CD14-positive monocyte (primary cell): ENCODE measurements around the gene PBX3. TPM values are rescaled to one million over a fixed set of nuclear protein-coding genes. Genes with fewer than 3 reads are reported as not detected.

Experiments used
- DNase-seq, 3 donors: peaks; one replicate each; pipeline ENCODE4 v3.0.0-alpha.2; 2011 to 2022
- H2AFZ ChIP-seq: 2 replicates; pipeline ENCODE4 v1.6.0; 2012; ENCODE audit warnings: mild to moderate bottlenecking, low read depth, low read length, inconsistent platforms; ENCODE audit not compliant: insufficient read depth, poor library complexity, severe bottlenecking
- H3K27ac ChIP-seq, 2 donors: 1 replicate in 1 of 2; 2 replicates in 1 of 2; pipeline ENCODE4 v1.5.1; 2012 to 2013; ENCODE audit warnings: low read length in 2 of 2, control low read depth in 1 of 2, inconsistent platforms in 1 of 2, low read depth in 1 of 2, mild to moderate bottlenecking in 1 of 2
- H3K27me3 ChIP-seq, 2 donors: one replicate each; pipeline versions ENCODE4 v1.6.0 to v1.6.1; 2011 to 2013; ENCODE audit warnings: low read length in 2 of 2; ENCODE audit not compliant: control insufficient read depth in 2 of 2, insufficient read depth in 2 of 2
- H3K36me3 ChIP-seq, 2 donors: replicated peaks in 1 of 2; 1 replicate in 1 of 2; 2 replicates in 1 of 2; pipeline versions ENCODE4 v1.5.1 to v1.6.1; 2012 to 2013; ENCODE audit warnings: low read length in 2 of 2, control low read depth in 1 of 2, inconsistent platforms in 1 of 2, mild to moderate bottlenecking in 1 of 2; ENCODE audit not compliant: insufficient read depth in 2 of 2, control insufficient read depth in 1 of 2
- H3K4me1 ChIP-seq, 2 donors: 1 replicate in 1 of 2; 2 replicates in 1 of 2; pipeline versions ENCODE4 v1.5.1 to v1.6.1; 2012 to 2013; ENCODE audit warnings: low read length in 2 of 2, control low read depth in 1 of 2, inconsistent platforms in 1 of 2, mild to moderate bottlenecking in 1 of 2, moderate library complexity in 1 of 2; ENCODE audit not compliant: insufficient read depth in 2 of 2, control insufficient read depth in 1 of 2
- H3K4me2 ChIP-seq: replicated peaks from 2 replicates; pipeline ENCODE3; 2012; ENCODE audit warnings: low read length, moderate library complexity, mild to moderate bottlenecking; ENCODE audit not compliant: poor library complexity, severe bottlenecking; ENCODE audit errors: extremely low read depth
- H3K4me3 ChIP-seq, 3 experiments: fragments of 200-600 bp in 1 of 3; sonication (generic) in 1 of 3; replicated peaks in 1 of 3; 1 replicate in 2 of 3; 2 replicates in 1 of 3; pipeline ENCODE4 v1.5.1; 2011 to 2013; ENCODE audit warnings: low read length in 3 of 3, mild to moderate bottlenecking in 3 of 3, control low read depth in 2 of 3, low read depth in 2 of 3, inconsistent platforms in 1 of 3, moderate library complexity in 1 of 3
- H3K79me2 ChIP-seq: 2 replicates; pipeline ENCODE4 v1.6.0; 2012; ENCODE audit warnings: mild to moderate bottlenecking, control low read depth, inconsistent platforms, low read length, moderate library complexity; ENCODE audit not compliant: insufficient read depth
- H3K9ac ChIP-seq: 2 replicates; pipeline ENCODE4 v1.6.0; 2017; ENCODE audit warnings: low read length, mild to moderate bottlenecking; ENCODE audit not compliant: insufficient read depth, poor library complexity, severe bottlenecking
- H3K9me3 ChIP-seq, 2 donors: replicated peaks in 1 of 2; 1 replicate in 1 of 2; 2 replicates in 1 of 2; pipeline versions ENCODE4 v1.5.1 to v1.6.1; 2012 to 2013; ENCODE audit warnings: low read length in 2 of 2, control low read depth in 1 of 2; ENCODE audit not compliant: control insufficient read depth in 1 of 2, insufficient read depth in 1 of 2
- H4K20me1 ChIP-seq: 2 replicates; pipeline ENCODE4 v1.6.0; 2012; ENCODE audit warnings: mild to moderate bottlenecking, low read length, control low read depth, moderate library complexity; ENCODE audit not compliant: insufficient read depth
- H3K27ac Mint-ChIP-seq, 7 donors: one replicate each; pipeline ENCODE4 v1.8.0; 2020; ENCODE audit warnings: mild to moderate bottlenecking in 7 of 7, mixed read lengths in 7 of 7, moderate library complexity in 6 of 7, inconsistent platforms in 2 of 7
- H3K27me3 Mint-ChIP-seq, 3 donors: one replicate each; pipeline ENCODE4 v1.8.0; 2021 to 2022; ENCODE audit warnings: low read depth in 3 of 3, mild to moderate bottlenecking in 3 of 3, mixed read lengths in 3 of 3, moderate library complexity in 3 of 3, inconsistent platforms in 1 of 3
- H3K36me3 Mint-ChIP-seq, 2 donors: one replicate each; pipeline ENCODE4 v1.8.0; 2020; ENCODE audit warnings: mixed read lengths in 2 of 2, inconsistent platforms in 1 of 2, mild to moderate bottlenecking in 1 of 2
- H3K4me1 Mint-ChIP-seq: one replicate; pipeline ENCODE4 v1.8.0; 2020; ENCODE audit warnings: mild to moderate bottlenecking, mixed read lengths
- H3K4me3 Mint-ChIP-seq, 2 donors: one replicate each; pipeline ENCODE4 v1.8.0; 2020; ENCODE audit warnings: mild to moderate bottlenecking in 2 of 2, mixed read lengths in 2 of 2, moderate library complexity in 1 of 2
- H3K9me3 Mint-ChIP-seq, 7 donors: one replicate each; pipeline ENCODE4 v1.8.0; 2020 to 2022; ENCODE audit warnings: mixed read lengths in 7 of 7, mild to moderate bottlenecking in 6 of 7, moderate library complexity in 6 of 7, inconsistent platforms in 2 of 7
- WGBS: methylation state at CpG from one replicate; pipeline ENCODE4 v1.1.5; 2013; ENCODE audit warnings: missing lambda C conversion rate; ENCODE audit not compliant: insufficient coverage; 5-methylcytosine and 5-hydroxymethylcytosine counted together
- intact Hi-C, 2 donors: fragments of 100-400 bp; cut with micrococcal nuclease; formaldehyde crosslinking; loops; one replicate each; pipeline versions ENCODE4 v1.15.0 to v1.15.1; 2023
- polyA plus RNA-seq, 3 donors: library from polyadenylated mRNA; depleted of rRNA in 1 of 3; unstranded in 2 of 3; stranded (reverse) in 1 of 3; fragments of 300-500 nt in 2 of 3; fragments of >200 nt in 1 of 3; fragmentation: Illumina TruSeq in 2 of 3; gene quantifications; 1 replicate in 2 of 3; 2 replicates in 1 of 3; pipeline ENCODE4 v1.2.3, GENCODE V29; 2012 to 2021
- TF ChIP-seq, protein P1 (sequence below): fragments of 200-600 bp; IDR thresholded peaks from one replicate; pipeline ENCODE4 v1.8.0; 2022; ENCODE audit warnings: antibody characterized with exemption, mild to moderate bottlenecking

Gene PBX3
- polyA plus RNA-seq, 3 donors, result 6.6 to 22.7 (median 7.1) TPM

DNA sequence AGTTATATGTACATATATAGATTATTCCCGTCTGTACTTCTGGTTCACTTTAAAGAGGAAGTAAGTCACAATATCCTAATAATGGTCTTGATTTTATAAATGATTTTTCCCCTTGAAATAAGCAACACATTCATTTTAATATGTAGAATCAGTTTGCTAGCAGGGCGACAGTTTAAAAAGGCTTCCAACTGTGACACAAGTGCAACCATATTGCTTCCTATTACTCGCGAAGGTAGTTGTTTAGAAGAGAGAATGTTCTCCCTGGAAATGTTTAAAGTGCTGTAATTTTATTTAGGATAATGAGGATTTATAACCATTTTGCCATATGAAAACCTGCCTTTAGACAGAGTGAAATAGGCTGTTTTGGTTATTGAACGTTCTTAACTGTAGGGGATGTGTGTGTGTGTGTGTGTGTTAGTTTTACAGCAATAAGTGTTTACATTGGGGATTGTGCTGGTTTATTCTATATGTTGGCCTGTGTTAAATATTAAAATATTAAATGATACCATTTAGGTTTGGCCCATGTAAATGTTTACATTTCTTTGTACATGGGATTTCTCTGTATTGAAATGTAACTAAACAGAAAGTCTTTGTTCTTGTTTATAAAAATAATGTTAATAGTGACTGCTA is 138.3 kb downstream of the PBX3 start:
- no peak overlapping the region for H2AFZ ChIP-seq
- peaks cover 11 to 14% of the 10 kb centered on the region in 2 donors for H3K4me1 ChIP-seq
- H3K9me3 Mint-ChIP-seq, result peaks cover 0 to 2% (median 0%) of the 10 kb centered on the region in 7 donors
- H3K4me1 Mint-ChIP-seq, result peaks cover 19% of the 10 kb centered on the region
- H3K36me3 Mint-ChIP-seq, result peaks cover 0 to 7% of the 10 kb centered on the region in 2 donors
- no peak overlapping the region for H3K4me3 Mint-ChIP-seq
- TF ChIP-seq, protein P1, sequence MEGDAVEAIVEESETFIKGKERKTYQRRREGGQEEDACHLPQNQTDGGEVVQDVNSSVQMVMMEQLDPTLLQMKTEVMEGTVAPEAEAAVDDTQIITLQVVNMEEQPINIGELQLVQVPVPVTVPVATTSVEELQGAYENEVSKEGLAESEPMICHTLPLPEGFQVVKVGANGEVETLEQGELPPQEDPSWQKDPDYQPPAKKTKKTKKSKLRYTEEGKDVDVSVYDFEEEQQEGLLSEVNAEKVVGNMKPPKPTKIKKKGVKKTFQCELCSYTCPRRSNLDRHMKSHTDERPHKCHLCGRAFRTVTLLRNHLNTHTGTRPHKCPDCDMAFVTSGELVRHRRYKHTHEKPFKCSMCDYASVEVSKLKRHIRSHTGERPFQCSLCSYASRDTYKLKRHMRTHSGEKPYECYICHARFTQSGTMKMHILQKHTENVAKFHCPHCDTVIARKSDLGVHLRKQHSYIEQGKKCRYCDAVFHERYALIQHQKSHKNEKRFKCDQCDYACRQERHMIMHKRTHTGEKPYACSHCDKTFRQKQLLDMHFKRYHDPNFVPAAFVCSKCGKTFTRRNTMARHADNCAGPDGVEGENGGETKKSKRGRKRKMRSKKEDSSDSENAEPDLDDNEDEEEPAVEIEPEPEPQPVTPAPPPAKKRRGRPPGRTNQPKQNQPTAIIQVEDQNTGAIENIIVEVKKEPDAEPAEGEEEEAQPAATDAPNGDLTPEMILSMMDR, result no peak
- H3K4me2 ChIP-seq, result no peak overlapping the region
- no peak overlapping the region for H3K27ac ChIP-seq
- DNase-seq, result no peak
- no peak overlapping the region for H3K27ac Mint-ChIP-seq
- H3K79me2 ChIP-seq, result peaks cover 12% of the 10 kb centered on the region
- H3K9ac ChIP-seq, result no peak overlapping the region
- H3K27me3 Mint-ChIP-seq, result peaks cover 20 to 28% (median 25%) of the 10 kb centered on the region in 3 donors
- peaks cover 30 to 37% of the 10 kb centered on the region in 2 donors for H3K27me3 ChIP-seq
- H3K9me3 ChIP-seq, result no peaks in the 10 kb centered on the region
- H3K36me3 ChIP-seq, result no peaks in the 10 kb centered on the region
- peaks cover 61% of the 10 kb centered on the region for H4K20me1 ChIP-seq
- 90% methylated on average over 1 of the region's 5 CpGs for WGBS
- no peak overlapping the region for H3K4me3 ChIP-seq
- intact Hi-C loops, result no loop called here

DNA sequence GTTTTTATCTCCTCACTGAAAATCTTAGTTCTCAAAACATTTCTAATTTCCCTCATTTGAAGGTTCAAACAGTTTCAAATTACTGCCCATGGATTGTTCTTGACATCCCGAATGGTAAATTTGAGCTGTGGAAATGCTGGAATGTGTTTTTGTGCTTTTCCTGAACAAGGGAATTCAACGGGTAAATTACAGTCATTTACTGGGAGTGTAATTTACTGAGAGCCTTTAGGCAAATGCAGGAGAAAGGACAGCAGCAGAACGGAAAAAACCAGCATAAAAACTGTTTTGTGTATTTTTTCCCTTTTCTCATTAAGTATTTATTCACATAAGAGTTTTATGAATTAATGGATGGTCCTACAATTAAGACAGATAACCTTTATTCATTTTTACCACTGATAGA is 139.2 kb downstream of the PBX3 start:
- Mint-ChIP-seq H3K36me3 (peaks cover 0 to 7% of the 10 kb centered on the region in 2 donors), H3K9me3 (peaks cover 0 to 2% (median 0%) of the 10 kb centered on the region in 7 donors), H3K4me1 (peaks cover 19% of the 10 kb centered on the region), H3K4me3 (no peak overlapping the region), H3K27ac (no peak overlapping the region), H3K27me3 (peaks cover 24 to 33% (median 29%) of the 10 kb centered on the region in 3 donors)
- Histone ChIP-seq H4K20me1 (peaks cover 68% of the 10 kb centered on the region), H3K9ac (no peak overlapping the region), H3K79me2 (peaks cover 12% of the 10 kb centered on the region), H3K4me2 (no peak overlapping the region), H3K4me3 (no peak overlapping the region), H3K9me3 (no peaks in the 10 kb centered on the region), H3K27ac (no peak overlapping the region), H3K36me3 (no peaks in the 10 kb centered on the region), H3K27me3 (peaks cover 35 to 44% of the 10 kb centered on the region in 2 donors), H2AFZ (no peak overlapping the region), H3K4me1 (peaks cover 11 to 14% of the 10 kb centered on the region in 2 donors)
- TF ChIP-seq, protein P1, result no peak
- intact Hi-C loops, result no loop called here
- 60% methylated on average over 2 of the region's 3 CpGs for WGBS
- no peak for DNase-seq
